Stimulated activated naive CD4-positive, alpha-beta T cell treated with Interleukin-2 at 50 U/mL for 16 hours (primary cell): Measurements from ENCODE around the gene FGFBP2.

Source experiments
- DNase-seq: peaks from one replicate; lab custom pipeline; 2025; lab: John Stamatoyannopoulos, UW

The FGFBP2 gene

DNA sequence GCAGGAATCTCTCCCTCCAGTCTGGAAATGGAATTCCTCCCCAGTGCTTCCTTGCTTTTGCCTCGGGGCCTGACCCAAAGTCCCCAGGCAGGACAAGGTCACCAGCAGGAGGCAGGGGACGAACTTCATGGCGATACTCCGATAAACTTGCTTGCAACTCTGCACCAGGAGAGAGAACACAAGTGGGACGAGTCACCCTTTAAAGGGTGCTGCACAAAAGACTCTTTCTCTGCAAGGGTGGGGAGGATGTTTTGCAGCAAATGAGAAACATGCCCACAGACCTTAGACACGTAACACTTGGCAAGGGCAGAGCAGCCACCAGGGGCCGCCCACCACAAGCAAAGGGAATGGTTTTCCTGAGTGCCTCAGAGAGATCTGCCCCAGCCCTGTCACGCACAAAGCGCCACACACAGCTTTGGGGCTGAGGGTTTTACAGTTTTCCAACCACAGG lies at the start of gene FGFBP2:
Gene FGFBP2 (minus strand): TSS at position 175 of the 451 bp plus-strand sequence. CDS start 46 bp downstream, at position 129.
- DNase-seq, result peak; percentile 16

DNA sequence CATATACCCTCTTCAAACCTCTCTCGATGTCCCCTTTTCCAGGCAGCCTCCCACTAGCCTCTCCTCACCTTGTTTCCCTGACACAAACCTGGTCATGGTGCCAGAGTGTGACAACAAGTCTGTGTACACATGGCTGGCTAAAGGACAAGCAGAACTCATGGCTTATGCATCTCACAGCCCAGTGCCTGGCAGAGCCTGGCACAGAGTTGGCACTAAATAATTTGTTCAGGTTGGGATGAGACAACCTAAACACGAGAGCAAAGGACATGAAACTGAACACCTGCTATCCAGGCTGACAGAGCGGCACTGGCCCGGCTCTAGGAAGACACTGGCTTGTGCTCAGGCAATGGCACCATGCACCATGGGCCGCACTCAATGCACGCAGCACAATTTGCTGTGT lies 48.2 kb upstream of the FGFBP2 start:
- no peak for DNase-seq

DNA sequence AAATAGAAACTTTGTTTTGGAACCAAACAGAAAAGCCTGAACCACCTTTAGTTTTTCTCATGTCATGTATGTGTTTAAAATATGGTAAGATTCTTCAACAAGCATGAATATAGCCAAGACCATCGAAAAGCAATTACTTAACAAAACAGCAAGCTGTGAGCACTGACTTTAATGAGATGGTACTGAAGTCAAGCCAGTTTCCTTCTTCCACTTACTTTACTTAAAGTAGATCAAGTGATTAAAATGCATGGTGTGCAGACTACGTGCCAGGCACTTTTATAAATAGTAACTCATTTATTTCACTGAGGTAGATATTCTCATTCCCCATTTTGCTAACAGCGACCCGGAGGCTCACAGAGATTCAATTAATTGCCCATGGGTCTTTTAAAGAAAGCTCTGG lies 46.2 kb upstream of the FGFBP2 start:
- DNase-seq, result no peak

- no peak for DNase-seq
These were observed 44.6 kb upstream of the FGFBP2 start for GRCh38 chr4:16007471-16008095.

- no peak for DNase-seq
These were observed 43.9 kb upstream of the FGFBP2 start for GRCh38 chr4:16006771-16007446.

GRCh38 chr4:16005676-16006075 lies 42.7 kb upstream of the FGFBP2 start:
- DNase-seq, result no peak

DNA sequence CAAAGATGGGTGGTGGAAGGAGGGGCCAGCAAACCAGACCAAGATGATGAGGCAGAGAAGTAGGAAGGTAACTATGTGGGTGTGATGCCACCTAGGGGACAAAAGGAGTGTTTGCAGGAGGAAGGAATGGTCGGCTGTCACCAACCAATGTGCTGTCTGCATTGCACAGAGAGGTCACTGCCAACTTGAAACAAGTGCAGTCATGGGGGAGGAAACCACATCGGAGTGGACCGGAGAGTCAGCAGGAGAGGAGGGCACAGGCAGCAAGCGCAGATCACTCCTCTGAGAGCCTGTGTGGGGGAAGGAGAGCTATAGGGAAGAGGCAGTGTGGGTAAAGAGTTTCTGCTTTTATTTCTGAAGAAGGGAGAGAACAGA lies 38.5 kb upstream of the FGFBP2 start:
- peak; percentile 2 for DNase-seq

- DNase-seq, result peak; percentile 37
These were observed 37.9 kb upstream of the FGFBP2 start for GRCh38 chr4:16000708-16001483.

DNA sequence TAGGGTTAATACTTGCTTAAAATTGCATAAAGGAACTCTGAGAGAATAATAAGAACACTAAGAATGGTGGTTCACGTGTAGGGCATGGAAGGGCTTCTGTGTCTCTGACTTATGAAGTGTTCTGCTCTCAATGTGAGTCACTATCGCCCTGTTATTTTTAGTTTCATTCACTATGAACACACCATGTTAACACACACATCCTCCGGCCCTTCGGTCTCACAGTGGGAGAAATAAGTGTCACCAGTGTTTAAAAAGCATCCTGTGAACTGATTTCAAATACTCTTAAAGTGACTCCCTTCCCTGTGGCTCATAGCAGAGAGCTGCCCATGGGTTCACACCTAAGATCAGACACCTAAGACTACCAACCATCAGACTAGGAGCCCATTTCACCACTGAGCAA lies 33.8 kb upstream of the FGFBP2 start:
- DNase-seq, result no peak

DNA sequence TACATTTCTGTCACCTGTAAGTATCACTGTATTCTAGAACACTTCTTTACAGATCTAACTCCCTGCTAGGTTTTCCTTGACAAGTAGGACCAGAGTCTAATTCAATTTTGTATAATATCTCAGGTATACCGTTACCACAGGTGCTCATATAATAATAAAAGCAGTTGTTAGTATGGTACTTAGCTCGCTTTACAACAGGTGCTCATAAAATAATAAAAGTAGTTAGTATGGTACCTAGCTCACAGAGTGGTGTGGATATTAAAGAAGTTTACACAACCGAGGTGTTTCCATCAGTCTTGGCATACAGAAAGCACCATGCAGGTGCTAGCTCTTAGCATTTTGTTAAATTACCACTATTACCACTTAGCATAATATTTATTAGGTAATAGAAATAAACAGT lies 32.9 kb upstream of the FGFBP2 start:
- DNase-seq, result no peak

- DNase-seq, result no peak
These were observed 29.2 kb upstream of the FGFBP2 start for GRCh38 chr4:15992167-15992485.

- no peak for DNase-seq
These were observed 27.8 kb upstream of the FGFBP2 start for GRCh38 chr4:15990570-15991285.

DNA sequence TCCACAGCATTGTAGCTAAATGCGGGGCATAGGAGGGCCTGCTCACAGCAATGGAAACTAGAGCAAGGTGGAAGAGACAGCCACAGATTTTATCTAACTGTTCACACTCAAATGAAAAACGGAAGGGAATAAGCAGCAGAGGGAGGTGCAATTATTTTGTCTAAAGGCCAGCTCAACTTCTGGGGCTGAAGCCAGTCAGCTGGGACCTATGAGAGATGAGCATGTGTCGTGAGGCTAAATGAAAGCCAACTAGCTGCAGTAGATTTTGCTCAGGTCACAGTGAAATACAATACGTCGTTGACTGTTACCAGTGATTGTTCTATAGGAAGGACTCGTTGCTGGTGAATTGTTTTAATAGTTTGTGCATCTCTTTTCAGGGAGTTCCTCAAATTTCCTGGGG lies 26.4 kb upstream of the FGFBP2 start:
- no peak for DNase-seq

DNA sequence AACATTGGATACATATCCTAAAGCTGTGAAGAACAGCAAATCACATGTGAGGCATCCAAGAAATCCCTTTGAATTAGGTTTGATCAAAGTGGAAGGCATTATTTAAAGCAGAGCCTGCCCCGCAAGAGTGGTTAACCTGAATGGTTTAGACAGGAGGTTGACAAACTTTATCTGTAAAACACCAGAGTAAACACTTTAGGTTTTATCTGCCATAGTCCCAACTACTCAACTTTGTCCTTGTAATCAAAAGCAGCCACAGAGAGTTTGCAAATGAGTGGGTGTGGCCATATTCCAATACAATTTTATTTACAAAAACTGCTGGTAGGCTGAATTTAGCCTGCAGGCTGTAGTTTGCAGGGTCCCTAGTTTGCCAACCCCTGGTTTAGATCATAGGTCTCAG lies 25.2 kb upstream of the FGFBP2 start:
- DNase-seq, result no peak

DNA sequence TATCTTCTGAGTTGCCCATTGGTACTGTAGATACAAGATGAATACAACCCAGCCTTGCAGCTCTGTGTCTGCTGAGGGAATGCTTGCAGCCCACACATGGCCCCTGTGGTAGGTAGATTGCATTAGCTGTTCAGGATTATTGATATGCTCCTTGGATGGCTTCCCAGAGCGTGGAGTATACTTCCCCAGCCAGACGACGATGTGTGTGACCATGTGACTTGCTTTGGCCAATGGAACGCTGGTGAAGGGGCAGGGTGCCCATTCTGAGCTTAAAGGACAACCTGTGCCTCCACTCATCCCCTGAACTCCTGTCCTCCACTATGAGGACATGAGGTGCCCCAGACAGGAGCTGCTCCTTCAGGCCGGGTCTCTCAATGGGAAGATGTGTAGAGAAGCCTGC lies 23.9 kb upstream of the FGFBP2 start:
- DNase-seq, result no peak

DNA sequence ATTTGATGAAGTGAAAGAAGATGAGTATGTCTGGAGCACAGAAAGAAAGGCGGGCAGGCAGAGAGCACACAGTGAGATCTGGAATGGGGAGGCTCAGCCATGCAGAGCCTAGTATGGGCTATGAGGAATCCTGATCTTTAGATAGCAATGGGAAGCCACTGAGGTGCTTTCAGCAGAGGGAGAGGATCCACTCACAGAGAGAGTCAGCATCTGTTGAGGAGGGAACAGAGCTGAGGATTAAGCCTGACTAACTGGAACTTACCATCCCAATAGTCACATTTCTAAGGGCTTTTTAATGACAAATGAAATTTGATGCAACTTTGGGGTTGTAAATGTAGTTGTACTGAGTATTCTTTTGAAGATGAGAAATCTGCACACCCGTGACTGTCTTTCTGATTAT lies 20.6 kb upstream of the FGFBP2 start:
- DNase-seq, result no peak

DNA sequence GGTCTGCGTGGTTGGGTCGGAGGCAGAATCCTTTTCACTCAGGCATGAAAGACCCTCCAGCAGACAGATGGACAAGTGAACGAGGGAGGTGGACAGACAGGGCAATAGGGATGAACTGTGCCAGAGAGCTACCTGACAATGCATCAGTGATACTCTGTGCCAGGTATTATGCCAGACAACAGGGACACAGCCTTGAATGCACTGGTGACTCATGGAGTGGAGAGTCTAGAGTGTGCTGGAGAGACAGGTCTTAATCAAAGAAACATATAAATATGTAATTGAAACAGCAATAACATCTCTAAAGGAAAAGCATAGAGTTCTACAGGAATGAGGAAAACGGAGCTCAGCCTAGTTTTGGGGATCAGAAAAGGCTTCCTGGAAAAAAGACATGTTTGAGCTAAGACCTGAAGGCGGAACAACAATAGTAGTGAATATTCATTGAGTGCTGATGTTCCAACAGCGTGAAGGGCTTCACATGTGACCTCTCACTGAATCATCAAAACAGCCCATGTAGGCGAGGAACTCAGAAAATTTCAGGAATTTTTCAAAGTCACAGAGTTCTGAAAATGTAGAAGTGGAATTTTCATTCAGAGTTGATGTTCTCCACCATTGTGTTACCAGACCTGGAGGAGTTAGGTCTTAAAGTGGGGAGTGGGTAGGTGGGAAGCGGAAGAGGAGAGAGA lies 20.0 kb upstream of the FGFBP2 start:
- DNase-seq, result no peak

DNA sequence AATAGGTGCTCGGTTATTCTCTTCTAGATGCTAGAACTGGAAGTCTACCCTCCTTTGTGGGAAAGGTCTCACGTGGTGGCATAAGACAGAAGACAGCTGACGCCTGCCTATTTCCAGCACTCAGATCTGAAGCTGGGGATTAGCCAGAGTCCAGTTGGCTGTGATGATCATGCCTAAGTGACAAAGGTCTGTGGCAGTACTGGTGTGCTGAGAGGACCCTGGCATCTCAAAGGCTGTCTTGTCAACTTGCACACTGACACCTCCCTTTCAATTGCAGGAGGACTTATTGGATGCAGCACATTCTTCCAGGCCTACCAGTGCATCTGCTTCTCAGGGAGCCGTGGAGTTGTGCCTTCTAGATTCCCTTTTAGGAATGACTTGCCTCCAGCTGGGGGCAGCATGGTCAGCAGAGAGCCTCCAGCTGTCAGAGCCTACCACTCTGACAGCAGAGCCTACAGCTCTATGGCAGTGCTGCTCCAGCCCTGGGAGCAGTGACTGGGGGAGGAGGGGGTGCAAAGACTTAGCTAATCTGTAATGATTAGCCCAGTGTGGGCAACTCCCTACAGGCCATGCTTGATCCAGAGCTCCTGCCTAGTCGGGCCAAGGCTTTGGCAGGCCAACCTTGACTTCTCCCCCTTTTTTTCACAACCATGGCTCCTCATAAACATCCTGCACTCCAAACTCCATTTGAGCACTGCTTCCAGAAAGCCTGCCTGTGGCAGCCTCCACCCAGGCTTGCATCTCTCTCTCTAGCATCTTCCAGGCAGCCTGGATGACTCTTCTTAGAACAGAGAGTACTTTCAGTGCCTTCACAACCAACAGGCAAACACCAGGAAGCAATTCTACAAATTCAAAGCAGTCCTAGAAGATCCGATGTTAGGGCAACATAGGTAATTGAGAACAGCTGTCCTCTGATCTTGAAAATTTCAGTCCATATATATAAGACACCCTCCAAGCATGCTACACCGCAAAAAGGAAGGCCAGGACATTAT lies 13.8 kb upstream of the FGFBP2 start:
- no peak for DNase-seq

GRCh38 chr4:15971068-15971801 lies 8.3 kb upstream of the FGFBP2 start:
- DNase-seq, result no peak
